ENCODE measurements around the gene SRGAP2B. TPM values are rescaled to one million over a fixed set of nuclear protein-coding genes. Genes with fewer than 3 reads are reported as not detected.
"Not testable (repeated sequence)": the region's sequence is repeated elsewhere in the genome, so short reads cannot be mapped to it uniquely, and the experiment has no call there.

The SRGAP2B gene
- total RNA-seq, 2 donors from 2014 or later: 46.6 to 64.4 TPM

DNA sequence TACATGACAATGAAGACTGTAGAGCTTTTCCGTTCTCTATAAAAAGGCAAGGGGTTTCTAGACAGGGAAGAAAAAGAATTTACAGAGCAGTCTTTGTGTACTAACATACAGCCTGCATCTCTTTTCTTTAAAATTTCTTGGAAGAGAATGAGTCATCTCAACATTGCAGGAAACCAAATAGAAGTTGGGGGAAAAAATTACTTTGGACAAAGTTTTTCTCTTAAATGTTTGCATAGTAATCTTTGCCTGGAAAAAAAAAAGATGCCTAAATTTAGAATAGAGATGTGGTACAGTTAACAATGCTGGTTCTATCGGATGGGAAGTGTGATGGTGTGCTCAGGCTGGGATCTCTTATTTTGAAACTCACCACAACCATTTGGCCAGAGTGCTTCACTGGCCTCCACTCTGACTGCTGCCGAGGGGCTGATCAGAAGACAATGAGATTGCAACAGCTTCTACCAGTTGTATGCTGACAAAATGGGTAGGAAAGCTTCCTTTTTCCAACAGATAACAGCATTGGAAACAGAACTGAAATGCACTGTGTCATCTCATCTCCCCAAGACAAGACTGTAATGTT, 177.0 kb downstream of the SRGAP2B start:
- Mint-ChIP-seq H3K4me3 (peak overlapping the region; percentile 47), H3K27ac (peak overlapping the region; percentile 61 to 88)
- not testable (repeated sequence) for H3K36me3 Mint-ChIP-seq; H3K9me3 Mint-ChIP-seq; DNase-seq (ENCODE audit: low spot score); H3K4me1 Mint-ChIP-seq (ENCODE audit: low read depth in 2 of 2); H3K27me3 Mint-ChIP-seq
- ATAC-seq: peak; percentile 54 to 76

DNA sequence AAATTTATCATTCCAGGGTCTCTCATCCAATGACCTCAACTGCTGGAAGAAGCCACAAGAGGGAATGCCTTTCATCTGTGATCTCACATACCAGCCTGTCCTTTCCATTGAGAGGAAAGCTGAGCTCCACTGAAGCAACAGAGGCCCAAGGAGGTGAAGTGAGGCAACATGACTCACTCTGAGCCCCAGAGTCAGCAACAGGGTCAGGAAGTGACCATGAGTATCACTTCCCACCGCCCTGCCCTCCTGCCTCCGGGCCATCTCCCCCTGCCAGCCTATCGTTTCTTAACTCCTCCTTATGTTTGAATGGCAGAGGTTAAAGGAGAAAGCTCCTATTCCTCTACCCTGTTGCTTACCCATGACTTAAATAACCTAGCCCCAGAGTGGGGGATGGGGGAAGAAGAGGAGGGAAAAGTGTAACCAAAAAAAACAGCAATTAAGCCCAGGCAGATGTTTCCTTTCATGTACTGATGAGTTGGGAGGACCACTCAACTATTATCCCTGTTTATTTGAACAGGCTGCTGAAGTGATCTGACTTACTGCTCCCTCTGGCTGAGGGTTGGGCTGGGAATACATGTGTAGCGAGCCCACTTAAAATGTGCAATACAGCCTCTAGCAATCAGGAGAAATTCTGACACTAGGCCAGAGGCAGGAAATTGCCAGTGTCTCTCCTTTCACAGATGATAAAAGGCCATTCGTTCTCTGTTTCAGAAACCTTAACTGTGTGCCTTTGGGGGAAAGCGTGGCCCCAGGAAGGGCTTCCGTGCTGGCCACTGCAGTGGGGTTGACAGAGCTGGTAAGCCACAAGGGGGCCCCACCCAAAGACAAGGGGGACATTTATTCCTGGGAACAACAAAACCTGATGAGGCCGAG, 177.7 kb downstream of the SRGAP2B start:
- not testable (repeated sequence) for H3K4me3 Mint-ChIP-seq; H3K36me3 Mint-ChIP-seq; H3K9me3 Mint-ChIP-seq; H3K4me1 Mint-ChIP-seq (ENCODE audit: low read depth in 2 of 2); H3K27me3 Mint-ChIP-seq; DNase-seq (ENCODE audit: low spot score)
- peak; percentile 82 to 88 for ATAC-seq
- peak overlapping the region; percentile 61 to 88 for H3K27ac Mint-ChIP-seq

DNA sequence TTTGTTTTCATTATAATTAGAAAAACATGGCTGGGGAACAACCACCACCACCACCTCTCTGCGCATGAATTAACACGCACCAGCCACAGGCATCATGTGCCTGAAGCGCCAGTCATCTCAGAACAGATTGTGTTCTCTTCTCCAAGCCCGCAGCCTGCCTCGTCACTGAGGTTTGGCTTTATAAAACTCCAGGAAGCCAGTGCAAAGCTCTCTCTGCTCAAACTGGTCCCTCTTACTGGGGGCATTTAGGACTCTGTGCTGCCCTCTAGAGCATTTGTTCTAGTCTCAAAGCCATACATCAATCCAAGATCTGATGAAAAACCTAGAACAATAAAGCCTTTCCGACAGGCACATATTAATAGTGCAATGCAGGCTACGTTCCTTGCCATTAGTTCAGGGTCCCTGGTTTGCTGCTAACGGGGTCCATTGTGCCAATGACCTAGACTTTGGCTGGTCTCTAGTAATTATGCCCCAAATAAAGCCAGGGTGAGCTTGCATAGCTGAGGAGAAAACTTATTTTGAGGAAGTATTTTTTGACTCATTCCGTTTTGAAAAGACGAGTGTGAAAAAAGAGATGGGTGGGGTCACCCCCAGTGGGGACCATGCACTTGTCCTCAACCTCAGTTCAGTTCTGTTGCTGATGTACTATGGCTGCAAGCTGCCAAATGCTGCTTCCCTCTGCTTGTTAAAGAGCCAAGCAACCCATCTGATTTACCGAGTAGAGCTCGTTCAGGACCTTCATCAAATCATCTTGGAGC, 181.0 kb downstream of the SRGAP2B start:
- H3K4me3 Mint-ChIP-seq; H3K27ac Mint-ChIP-seq; H3K27me3 Mint-ChIP-seq; H3K4me1 Mint-ChIP-seq (ENCODE audit: low read depth in 2 of 2); H3K9me3 Mint-ChIP-seq; H3K36me3 Mint-ChIP-seq: not testable (repeated sequence)
- ATAC-seq (peak; percentile 75 to 84), DNase-seq (ENCODE audit: low spot score) (peak; percentile 58)

DNA sequence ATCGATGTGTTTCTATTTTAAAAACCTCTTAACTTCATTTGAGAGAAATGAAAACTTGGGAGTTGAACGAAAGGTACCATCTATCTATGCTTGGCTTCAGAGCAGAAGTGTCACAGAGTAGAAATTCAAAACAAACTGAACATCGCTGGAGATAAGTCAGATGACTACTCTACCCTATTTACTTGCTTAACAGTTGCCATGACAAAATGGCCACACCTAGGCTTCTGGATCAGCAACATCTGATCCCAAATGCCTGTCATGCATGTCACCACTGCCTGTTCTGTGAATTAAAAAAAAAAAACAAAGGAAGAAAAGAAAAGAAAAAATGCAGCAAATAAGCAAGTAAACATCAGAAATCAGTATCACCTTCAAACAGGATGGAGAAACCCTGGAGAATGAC, 181.7 kb downstream of the SRGAP2B start:
- H3K27me3 Mint-ChIP-seq, H3K9me3 Mint-ChIP-seq: not testable (repeated sequence)

DNA sequence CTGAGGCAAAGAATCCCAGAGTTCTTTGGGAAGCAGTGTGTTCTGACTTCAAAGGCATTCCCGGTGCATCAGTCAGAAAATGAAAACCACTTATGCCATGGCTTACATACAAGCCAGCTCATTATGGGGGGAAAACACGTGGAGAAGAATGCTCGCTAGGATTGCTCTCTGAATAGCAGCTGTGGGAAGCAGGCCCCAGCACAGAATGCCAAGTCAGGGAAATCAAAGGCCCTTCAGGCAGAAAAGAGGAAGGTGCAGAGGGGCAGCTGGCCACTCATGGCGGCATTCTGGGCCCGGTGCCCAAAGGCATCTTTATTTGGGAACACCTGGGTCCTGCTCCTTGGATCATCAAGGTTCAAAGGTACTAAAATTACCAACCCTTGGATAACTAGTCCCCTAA, 184.4 kb downstream of the SRGAP2B start:
- not testable (repeated sequence) for H3K9me3 Mint-ChIP-seq; H3K4me1 Mint-ChIP-seq (ENCODE audit: low read depth in 2 of 2); H3K36me3 Mint-ChIP-seq; H3K4me3 Mint-ChIP-seq; H3K27me3 Mint-ChIP-seq; H3K27ac Mint-ChIP-seq; ATAC-seq; DNase-seq (ENCODE audit: low spot score)

More for the DNA sequence above, 181.7 kb downstream of the SRGAP2B start:
- H3K4me3 Mint-ChIP-seq; H3K36me3 Mint-ChIP-seq; DNase-seq (ENCODE audit: low spot score); H3K27ac Mint-ChIP-seq; ATAC-seq; H3K4me1 Mint-ChIP-seq (ENCODE audit: low read depth in 2 of 2): not testable (repeated sequence)

DNA sequence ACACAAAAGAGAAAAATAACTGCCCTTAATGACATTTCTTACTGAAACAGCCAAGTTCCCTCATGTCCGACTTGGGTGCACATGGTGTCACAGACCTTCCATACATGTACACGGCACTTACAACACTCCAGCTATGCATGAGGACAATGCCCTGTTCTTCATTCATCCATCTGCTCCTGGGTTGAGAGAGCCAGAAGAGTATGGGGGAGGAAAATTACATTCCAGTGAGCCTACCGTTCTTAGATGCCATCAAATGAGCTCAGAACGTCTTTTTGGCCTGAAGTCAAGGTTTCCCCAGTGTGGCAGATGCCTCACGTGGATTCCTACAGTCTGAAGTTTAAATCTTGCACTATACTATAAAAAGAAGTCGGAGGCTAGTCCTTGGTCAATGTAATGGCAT, 194.3 kb downstream of the SRGAP2B start:
- not testable (repeated sequence) for DNase-seq (ENCODE audit: low spot score); H3K27me3 Mint-ChIP-seq; H3K9me3 Mint-ChIP-seq; H3K4me1 Mint-ChIP-seq (ENCODE audit: low read depth in 2 of 2); H3K27ac Mint-ChIP-seq; H3K36me3 Mint-ChIP-seq; ATAC-seq; H3K4me3 Mint-ChIP-seq

DNA sequence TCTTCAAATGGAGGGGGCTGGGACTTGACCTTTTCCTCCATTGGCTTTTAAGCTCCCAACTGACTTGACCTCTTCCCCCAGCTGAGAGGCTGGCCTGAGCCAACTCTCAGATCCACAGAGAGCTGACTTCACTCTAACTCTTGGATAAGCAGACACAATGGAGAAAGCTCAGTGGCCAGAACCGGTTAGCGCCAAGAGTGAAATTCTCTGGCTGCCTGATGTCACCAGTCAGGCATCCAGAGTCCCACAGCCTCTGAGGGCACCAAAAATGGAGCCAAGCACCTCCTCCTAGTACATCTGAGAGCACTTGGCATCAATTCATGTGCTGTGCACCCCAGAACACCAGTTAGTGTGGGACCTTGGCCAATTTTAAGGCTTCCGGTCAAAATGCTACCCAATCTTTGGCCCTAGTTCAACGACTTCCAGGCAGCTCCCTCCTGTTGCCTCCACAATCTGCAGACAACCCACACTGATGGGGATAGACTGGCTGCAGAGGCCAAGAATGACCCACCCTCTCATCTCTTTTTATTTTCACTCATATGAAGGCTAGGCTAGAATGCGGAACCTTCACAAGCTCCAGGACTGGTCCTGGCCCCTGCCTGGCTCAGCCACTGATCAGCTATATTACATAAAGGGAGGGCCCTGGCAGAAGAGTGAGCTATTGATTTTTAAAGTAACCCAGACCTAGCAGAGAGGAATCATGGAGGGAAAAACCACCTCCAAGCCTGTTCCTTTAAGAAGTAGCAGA, 200.5 kb downstream of the SRGAP2B start:
- not testable (repeated sequence) for H3K27me3 Mint-ChIP-seq; H3K4me1 Mint-ChIP-seq (ENCODE audit: low read depth in 2 of 2); ATAC-seq; DNase-seq (ENCODE audit: low spot score); H3K9me3 Mint-ChIP-seq; H3K36me3 Mint-ChIP-seq; H3K4me3 Mint-ChIP-seq; H3K27ac Mint-ChIP-seq

DNA sequence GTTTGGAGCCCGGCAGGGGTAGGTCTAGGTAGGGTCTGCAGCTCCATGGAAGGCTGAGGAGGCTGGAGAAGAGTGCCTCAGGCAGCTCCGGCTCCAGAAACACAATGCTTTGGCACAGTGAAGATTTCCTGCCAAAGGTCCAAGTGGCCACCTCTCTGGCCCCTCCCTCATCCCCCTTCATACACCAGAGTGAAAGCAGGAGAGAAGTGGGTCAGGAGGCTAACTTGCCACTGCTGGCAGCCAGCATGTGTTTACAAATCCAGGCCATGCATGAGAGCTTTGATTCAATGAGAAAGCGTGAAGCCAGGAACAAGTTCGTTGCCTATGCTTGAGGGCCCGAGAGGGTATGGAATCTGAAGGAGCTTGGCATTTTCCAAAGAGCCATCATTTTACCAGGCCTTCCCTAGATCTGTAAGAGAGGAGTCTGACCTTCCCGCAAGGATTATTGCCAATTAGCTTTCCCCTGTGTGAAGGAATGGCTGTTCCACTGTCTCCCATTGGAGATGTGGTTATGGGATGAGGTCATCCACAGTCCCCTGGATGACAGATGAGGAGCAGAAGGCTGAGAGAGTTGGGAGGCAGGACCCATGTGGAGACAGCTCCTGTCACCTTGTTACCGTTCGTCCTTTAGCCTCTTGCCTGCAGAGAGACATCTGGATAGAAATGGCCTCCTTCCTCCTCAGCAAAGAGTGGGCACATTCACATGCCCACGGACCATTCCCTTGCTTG, 201.3 kb downstream of the SRGAP2B start:
- not testable (repeated sequence) for ATAC-seq; H3K36me3 Mint-ChIP-seq; H3K4me3 Mint-ChIP-seq; H3K27ac Mint-ChIP-seq; H3K27me3 Mint-ChIP-seq; H3K4me1 Mint-ChIP-seq (ENCODE audit: low read depth in 2 of 2); DNase-seq (ENCODE audit: low spot score); H3K9me3 Mint-ChIP-seq

DNA sequence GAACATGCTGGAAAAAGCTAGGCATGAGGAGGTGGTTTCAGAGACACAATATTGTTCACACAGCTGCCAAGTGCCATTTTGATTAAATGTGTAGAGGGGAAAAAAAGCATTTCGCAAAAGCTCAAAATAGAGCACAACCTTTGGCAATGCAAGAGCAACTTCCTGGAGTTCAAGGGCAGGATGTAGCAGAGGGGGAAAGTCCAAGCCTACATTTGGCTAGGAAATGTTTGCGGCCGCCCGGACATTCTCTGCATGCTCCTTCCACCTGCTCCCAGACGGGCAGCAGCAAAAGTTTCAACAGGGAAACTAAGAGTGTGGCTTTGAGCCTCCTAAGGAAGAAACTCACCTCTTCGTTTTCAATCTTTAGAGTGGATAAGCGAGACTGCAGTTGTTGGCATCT, 202.1 kb downstream of the SRGAP2B start:
- H3K27ac Mint-ChIP-seq; H3K4me1 Mint-ChIP-seq (ENCODE audit: low read depth in 2 of 2); H3K9me3 Mint-ChIP-seq; H3K27me3 Mint-ChIP-seq; ATAC-seq; DNase-seq (ENCODE audit: low spot score); H3K36me3 Mint-ChIP-seq; H3K4me3 Mint-ChIP-seq: not testable (repeated sequence)

DNA sequence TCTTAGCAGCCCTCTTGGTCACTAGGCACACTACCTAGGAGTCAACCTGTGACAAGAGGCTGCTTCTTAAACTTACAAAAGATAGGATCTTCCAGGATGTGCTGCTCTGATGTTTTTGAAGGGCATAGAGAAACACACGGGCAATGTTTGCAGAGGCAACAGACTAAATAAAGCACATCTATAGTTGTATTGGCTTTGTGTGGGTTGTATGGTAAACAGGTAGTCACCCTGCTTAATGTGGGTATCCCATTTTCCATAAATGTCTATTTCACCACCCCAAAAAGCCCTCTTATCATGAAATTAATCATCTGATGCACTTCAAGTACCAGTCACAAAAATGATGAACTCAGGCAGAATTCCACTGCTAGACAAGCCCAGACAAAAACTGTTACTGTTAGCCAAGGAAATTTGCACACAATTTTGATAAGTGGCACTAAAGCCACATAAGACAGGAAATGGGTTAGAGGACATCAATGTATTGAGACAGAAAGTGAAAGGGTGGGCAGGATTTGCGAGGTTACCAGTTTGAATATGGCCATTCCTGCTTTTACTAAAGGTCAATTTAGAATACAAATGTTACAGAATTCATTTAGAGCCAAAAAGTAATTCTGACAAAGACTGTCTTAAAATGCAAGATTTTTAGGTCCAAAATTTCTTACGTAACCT, 205.5 kb downstream of the SRGAP2B start:
- not testable (repeated sequence) for H3K27ac Mint-ChIP-seq; H3K4me1 Mint-ChIP-seq (ENCODE audit: low read depth in 2 of 2); H3K4me3 Mint-ChIP-seq; DNase-seq (ENCODE audit: low spot score); H3K9me3 Mint-ChIP-seq; H3K36me3 Mint-ChIP-seq; H3K27me3 Mint-ChIP-seq
- peak; percentile 53 to 83 for ATAC-seq

DNA sequence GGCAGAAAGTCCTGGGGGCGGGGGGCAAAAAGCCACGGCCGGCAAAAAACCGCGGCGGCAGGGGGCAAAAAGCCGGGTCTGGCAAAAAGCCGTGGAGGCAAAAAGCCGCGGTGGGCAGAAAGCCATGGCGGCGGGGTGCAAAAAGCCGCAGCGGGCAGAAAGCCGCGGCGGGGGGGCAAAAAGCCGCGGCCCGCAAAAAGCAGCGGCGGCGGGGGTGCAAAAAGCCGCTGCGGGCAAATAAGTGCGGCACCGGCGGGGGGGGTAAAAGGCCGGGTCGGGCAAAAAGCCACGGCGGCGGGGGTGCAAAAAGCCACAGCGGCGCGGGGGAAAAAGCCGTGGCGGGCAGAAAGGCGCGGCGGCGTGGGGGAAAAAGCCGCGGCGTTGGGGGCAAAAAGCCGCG, 212.1 kb downstream of the SRGAP2B start:
- not testable (repeated sequence) for H3K36me3 Mint-ChIP-seq; H3K4me1 Mint-ChIP-seq (ENCODE audit: low read depth in 2 of 2); H3K9me3 Mint-ChIP-seq; H3K27ac Mint-ChIP-seq; H3K4me3 Mint-ChIP-seq; H3K27me3 Mint-ChIP-seq
- peak in 1 of 2 donors; percentile 59 for ATAC-seq
- DNase-seq (ENCODE audit: low spot score): peak; percentile 77

DNA sequence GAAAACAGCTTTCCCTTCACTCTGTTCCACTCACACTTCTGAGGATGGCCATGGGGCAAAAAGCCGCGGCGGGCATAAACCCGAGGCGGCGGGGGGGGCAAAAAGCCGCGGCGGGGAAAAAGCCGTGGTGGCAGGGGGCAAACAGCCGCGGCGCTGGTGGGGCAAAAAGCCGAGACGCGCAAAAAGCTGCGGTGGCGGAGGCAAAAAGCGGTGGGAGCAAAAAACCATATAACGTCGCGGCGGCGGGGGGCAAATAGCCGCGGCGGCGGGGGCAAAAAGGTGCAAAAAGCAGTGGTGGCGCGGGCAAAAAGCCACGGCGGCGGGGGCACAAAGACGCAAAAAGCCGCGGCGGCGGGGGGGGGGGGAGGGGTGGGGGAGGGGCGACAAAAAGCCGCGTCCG, 212.8 kb downstream of the SRGAP2B start:
- DNase-seq (ENCODE audit: low spot score); H3K4me1 Mint-ChIP-seq (ENCODE audit: low read depth in 2 of 2); ATAC-seq; H3K27ac Mint-ChIP-seq; H3K9me3 Mint-ChIP-seq; H3K36me3 Mint-ChIP-seq; H3K27me3 Mint-ChIP-seq; H3K4me3 Mint-ChIP-seq: not testable (repeated sequence)

DNA sequence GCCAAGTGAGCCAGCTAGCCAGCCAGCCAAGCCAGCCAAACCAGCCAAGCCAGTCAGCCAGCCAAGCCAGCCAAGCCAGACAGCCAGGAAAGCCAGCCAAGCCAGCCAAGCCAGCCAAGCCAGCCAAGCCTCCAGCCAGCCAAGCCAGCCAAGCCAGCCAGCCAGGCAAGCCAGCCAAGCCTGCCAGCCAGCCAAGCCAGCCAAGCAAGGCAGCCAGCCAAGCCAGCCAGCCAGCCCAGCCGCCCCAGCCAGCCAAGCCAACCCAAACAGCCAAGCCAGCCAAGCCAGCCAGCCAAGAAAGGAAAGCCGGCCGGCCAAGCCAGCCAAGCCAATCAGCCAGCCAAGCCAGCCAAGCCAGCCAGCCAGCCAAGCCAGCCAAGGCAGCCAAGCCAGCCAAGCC, 236.5 kb downstream of the SRGAP2B start:
- H3K27ac Mint-ChIP-seq; ATAC-seq; H3K4me1 Mint-ChIP-seq (ENCODE audit: low read depth in 2 of 2); H3K4me3 Mint-ChIP-seq; H3K36me3 Mint-ChIP-seq; DNase-seq (ENCODE audit: low spot score); H3K27me3 Mint-ChIP-seq; H3K9me3 Mint-ChIP-seq: not testable (repeated sequence)
